ENCODE results near the gene TRPT1. TPM values are rescaled to one million over a fixed set of nuclear protein-coding genes. Genes with fewer than 3 reads are reported as not detected.

The TRPT1 gene
- total RNA-seq, 1 donor from 2014 or later, result 27.8 TPM

DNA sequence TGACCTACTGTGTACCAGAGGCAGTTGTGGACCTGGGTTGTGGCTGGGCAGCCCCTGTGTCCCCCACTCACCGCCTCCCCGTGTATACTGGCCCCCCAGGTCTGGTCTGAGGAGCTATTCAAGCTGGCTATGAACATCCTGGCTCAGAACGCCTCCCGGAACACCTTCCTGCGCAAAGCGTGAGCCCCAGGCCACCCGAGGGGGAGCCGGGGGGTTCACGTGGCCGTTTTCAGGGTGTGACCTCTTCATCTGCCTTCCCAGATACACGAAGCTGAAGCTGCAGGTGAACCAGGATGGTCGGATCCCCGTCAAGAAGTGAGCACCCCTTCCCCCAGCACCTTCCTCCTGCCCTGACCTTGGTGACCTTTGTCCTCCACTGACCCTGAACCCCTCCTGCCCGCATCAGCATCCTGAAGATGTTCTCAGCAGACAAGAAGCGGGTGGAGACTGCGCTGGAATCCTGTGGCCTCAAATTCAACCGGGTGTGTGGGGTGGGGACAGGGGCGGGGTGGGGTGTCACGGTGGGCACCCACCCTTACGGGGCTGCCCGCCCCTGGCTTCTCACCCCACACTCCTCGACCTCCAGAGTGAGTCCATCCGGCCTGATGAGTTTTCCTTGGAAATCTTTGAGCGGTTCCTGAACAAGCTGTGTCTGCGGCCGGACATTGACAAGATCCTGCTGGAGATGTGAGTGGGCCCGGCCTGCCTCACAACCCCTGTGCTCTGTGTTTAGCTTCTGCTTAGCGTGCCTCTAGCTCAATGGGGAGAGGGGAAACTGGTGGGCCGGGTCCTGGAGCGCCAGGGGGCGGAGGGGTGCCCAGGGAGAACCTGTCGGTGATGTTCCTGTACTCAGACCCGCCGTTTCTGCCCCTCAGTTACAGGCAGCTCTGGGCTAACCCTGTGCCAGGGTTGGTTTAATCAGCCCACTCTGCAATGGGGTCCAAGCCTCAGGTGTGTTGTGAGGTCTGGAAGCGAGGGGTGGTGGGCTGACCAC lies 29.4 kb upstream of the TRPT1 start:
- H3K4me1 ChIP-seq, result peaks cover 26% of the 10 kb centered on the region
- intact Hi-C loops (cut with DNase I), result no loop called here
- H3K27me3 ChIP-seq (ENCODE audit: low read depth), result no peaks in the 10 kb centered on the region
- ATAC-seq (no peak), DNase-seq (no peak)
- no peaks in the 10 kb centered on the region for H3K9me3 ChIP-seq
- peaks cover 61% of the 10 kb centered on the region for H3K36me3 ChIP-seq
- no peak overlapping the region for H3K4me3 ChIP-seq
- H3K27ac ChIP-seq, result no peak overlapping the region
- TF ChIP-seq, protein P1, sequence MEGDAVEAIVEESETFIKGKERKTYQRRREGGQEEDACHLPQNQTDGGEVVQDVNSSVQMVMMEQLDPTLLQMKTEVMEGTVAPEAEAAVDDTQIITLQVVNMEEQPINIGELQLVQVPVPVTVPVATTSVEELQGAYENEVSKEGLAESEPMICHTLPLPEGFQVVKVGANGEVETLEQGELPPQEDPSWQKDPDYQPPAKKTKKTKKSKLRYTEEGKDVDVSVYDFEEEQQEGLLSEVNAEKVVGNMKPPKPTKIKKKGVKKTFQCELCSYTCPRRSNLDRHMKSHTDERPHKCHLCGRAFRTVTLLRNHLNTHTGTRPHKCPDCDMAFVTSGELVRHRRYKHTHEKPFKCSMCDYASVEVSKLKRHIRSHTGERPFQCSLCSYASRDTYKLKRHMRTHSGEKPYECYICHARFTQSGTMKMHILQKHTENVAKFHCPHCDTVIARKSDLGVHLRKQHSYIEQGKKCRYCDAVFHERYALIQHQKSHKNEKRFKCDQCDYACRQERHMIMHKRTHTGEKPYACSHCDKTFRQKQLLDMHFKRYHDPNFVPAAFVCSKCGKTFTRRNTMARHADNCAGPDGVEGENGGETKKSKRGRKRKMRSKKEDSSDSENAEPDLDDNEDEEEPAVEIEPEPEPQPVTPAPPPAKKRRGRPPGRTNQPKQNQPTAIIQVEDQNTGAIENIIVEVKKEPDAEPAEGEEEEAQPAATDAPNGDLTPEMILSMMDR (IDR thresholded peaks at IDR 0.05), result no peak

DNA sequence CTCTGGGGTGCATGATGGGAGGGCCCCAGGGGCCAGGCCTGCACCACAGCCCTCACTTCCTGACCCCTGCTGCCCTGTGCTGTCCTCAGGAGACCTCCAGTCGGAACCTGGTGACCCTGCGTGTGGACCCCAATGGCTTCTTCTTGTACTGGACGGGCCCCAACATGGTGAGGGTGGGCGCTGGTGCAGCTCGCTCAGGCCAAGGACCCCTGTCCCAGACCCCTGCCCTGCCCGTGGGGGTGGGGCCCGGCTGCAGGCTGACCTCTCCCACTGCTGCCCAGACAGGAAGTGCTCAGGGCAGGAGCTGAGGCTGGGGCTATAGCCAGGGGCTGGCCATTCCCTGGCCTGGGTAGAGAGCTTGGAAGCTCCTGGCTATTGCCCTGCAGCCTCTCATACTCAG lies 28.3 kb upstream of the TRPT1 start:
- Histone ChIP-seq H3K4me3 (no peak overlapping the region), H3K27ac (no peak overlapping the region), H3K36me3 (peaks cover 51% of the 10 kb centered on the region), H3K4me1 (peaks cover 26% of the 10 kb centered on the region), H3K27me3 (ENCODE audit: low read depth) (no peaks in the 10 kb centered on the region), H3K9me3 (no peaks in the 10 kb centered on the region)
- no peak for ATAC-seq
- intact Hi-C loops (cut with DNase I), result no loop called here
- DNase-seq, result no peak
- TF ChIP-seq, protein P1 (IDR thresholded peaks at IDR 0.05), result no peak

DNA sequence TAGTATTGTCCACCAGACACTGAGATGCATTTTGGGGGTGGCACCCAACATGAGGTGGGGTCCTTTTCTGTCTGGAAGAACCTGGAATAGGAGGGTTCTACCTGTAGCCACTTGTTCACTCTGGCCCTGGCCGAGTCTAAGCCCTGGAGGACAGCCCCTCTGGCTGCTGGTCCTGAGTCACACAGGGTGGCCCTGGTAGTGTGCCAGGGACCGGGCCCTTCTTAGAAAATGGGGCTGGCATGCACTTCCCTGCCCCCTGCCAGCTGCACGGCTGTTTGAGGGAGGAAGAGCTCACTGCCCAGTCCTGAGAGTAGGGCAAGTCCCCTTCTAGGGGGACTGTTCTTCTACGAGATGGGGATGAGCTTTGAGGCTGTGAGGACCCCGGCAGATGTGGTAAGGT lies 27.5 kb upstream of the TRPT1 start:
- DNase-seq, result no peak
- H3K27ac ChIP-seq, result no peak overlapping the region

DNA sequence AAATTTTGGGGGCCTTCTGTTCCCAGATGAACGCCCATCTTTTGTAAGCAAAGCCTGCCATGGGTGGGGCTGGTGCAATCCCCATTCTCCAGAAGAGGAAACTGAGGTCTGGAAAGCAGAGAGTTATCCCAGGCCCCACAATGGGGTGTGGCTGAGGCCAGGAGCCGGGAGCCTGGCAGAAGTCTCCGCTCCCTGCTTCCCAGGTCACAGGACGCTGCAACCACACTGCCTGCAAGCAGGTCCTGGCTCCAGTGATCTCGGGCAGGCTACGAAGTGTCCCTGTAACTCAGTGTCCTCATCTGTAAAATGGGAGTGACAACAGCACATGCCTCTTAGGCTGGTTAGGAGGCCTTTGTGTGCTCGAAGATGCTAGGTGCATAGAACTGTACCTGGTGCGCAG lies 27.1 kb upstream of the TRPT1 start:
- H3K27me3 ChIP-seq (ENCODE audit: low read depth), result no peaks in the 10 kb centered on the region
- peaks cover 39% of the 10 kb centered on the region for H3K36me3 ChIP-seq
- peak overlapping the region; percentile 77 for H3K27ac ChIP-seq
- H3K4me1 ChIP-seq, result peaks cover 26% of the 10 kb centered on the region
- no peaks in the 10 kb centered on the region for H3K9me3 ChIP-seq
- TF ChIP-seq, protein P1 (IDR thresholded peaks at IDR 0.05), result no peak
- DNase-seq, result no peak
- ATAC-seq, result no peak
- H3K4me3 ChIP-seq, result peak overlapping the region; percentile 91
- intact Hi-C loops (cut with DNase I), result no loop called here

More for the DNA sequence above, 27.5 kb upstream of the TRPT1 start:
- no peaks in the 10 kb centered on the region for H3K9me3 ChIP-seq
- H3K4me3 ChIP-seq, result no peak overlapping the region
- TF ChIP-seq, protein P1 (IDR thresholded peaks at IDR 0.05), result no peak
- intact Hi-C loops (cut with DNase I), result no loop called here
- peaks cover 43% of the 10 kb centered on the region for H3K36me3 ChIP-seq
- no peak for ATAC-seq
- H3K27me3 ChIP-seq (ENCODE audit: low read depth), result no peaks in the 10 kb centered on the region
- H3K4me1 ChIP-seq, result peaks cover 26% of the 10 kb centered on the region

DNA sequence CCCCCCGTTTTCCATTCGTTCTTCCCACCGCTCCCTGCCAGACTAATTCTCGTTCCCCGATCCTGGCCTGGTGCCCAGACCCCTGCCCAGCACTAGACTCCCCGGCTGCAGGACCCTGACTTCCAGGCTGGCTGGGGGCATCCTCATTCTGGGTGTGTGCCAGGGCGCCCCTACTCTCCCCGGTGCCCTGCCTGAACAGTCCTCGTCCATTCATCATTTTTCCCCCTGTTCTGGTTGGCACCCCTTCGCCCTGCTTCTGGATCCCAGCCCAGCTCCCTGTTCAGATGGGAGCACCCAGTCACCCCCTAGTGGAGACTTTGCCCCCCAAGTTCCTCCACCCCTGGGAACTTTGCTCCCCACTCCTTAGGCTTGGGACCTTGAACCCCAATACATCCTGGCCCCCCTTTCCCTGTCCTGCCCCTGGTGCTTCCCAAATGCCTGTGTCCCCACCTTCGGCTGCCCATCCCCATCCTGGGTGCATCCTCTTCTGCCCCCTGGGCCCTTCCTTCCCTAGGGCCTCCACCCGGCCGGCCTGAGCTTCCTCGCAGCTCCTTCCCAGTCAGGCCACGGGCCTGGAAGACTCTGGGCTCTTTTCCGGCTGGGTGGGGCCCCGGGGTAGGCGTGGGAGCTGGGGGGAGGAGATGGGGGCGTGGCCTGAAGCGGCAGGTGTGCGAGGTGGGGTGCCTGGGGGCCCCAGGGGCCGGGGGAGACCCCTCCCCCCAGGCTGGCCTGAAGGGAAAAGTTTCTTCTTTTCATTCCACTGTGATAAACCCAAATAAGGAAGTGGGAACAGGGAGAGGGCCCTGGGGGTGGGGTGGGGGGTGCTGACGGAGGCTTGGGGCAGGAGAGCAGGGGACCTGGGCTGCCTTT lies 26.3 kb upstream of the TRPT1 start:
- DNase-seq, result peak; percentile 76
- Histone ChIP-seq H3K27ac (peak overlapping the region; percentile 77), H3K27me3 (ENCODE audit: low read depth) (no peaks in the 10 kb centered on the region), H3K4me3 (peak overlapping the region; percentile 91), H3K36me3 (peaks cover 31% of the 10 kb centered on the region), H3K4me1 (peaks cover 33% of the 10 kb centered on the region), H3K9me3 (no peaks in the 10 kb centered on the region)
- TF ChIP-seq, protein P1 (IDR thresholded peaks at IDR 0.05), result no peak
- peak; percentile 29 to 69 for ATAC-seq
- intact Hi-C loops (cut with DNase I), result no loop called here

Measured in lower lobe of right lung (tissue), 2 donors.